Lower leg skin (tissue), 4 donors: Measurements from ENCODE around the gene FOXP1. TPM values are rescaled to one million over a fixed set of nuclear protein-coding genes. Genes with fewer than 3 reads are reported as not detected.

Experiments
- DNase-seq, 2 donors: peaks; one replicate each; pipeline ENCODE4 v3.0.0-alpha.2; 2019; ENCODE audit warnings: low spot score in 2 of 2
- H3K4me3 ChIP-seq: fragments of 200-600 bp; sonication (generic); 2 replicates; pipeline ENCODE4 v1.5.1; 2017; ENCODE audit warnings: mild to moderate bottlenecking, low read depth; ENCODE audit not compliant: poor library complexity, severe bottlenecking
- POLR2A ChIP-seq, 2 donors: fragments of 450-650 bp; IDR thresholded peaks; one replicate each; pipeline ENCODE4 v1.6.1; 2016 to 2017; ENCODE audit warnings: antibody characterized with exemption in 2 of 2, mild to moderate bottlenecking in 1 of 2, moderate library complexity in 1 of 2
- WGBS, 2 donors: methylation state at CpG; one replicate each; pipeline ENCODE4 v1.1.5; 2018; 5-methylcytosine and 5-hydroxymethylcytosine counted together
- intact Hi-C: fragments of 100-400 bp; cut with DNase I; formaldehyde crosslinking; loops from one replicate; pipeline ENCODE4 v1.15.0; 2023; ENCODE audit warnings: low total_unique reads
- total RNA-seq, 4 donors: library from RNA; depleted of rRNA; stranded (reverse); fragments of >200 nt; gene quantifications; one replicate each; pipeline ENCODE4 v1.1.0, GENCODE V29; 2016
- TF ChIP-seq, protein P1 (sequence below), 3 donors: fragments of 450-650 bp; IDR thresholded peaks; one replicate each; pipeline ENCODE4 v1.5.1; 2016; ENCODE audit warnings: antibody characterized with exemption in 3 of 3, mild to moderate bottlenecking in 3 of 3, moderate library complexity in 2 of 3

The FOXP1 gene
- total RNA-seq, 4 donors from 2014 or later = 46.6 to 66.6 (median 55.2) TPM

DNA sequence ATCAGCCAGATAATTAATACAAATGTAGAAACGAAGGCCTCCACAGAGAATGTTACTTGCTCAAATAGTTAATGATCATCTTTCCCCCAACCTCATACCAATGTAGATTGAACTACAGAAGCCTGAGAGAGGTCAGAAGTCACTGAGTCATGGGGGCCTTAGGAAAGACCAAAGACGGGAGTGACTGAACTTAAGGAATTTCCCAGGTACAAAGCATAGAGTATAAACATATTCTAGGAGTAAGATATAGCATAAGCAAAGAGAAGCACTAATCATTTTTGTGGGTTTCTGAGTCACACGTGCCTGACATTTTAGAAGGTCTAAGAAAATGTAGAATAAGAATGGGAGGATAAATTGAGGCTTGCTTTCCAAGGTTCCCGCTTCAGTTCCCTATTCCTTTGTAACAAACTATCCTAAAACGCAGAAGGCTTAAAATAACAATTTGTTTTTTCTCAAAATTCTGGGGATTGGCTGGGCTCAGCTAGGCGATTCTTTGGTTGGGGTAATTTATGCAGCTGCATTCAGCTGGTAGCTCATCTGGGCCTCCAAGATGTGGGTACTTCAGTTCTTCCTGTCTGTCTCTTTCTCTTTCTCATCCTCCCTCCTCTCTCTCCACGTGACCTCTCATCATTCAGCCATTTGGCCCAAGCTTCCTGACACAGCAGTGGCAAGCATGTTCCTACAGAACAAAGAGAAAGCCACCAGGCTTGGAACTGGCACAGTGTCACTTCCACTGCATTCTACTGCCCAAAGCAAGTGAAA is 422.6 kb downstream of the FOXP1 start:
- WGBS, 2 donors = 95 to 100% methylated on average over 7 of the region's 7 CpGs
- no peak for DNase-seq
- H3K4me3 ChIP-seq = no peak overlapping the region
- intact Hi-C loops = no loop called here
- no peak for TF ChIP-seq POLR2A (IDR thresholded peaks at IDR 0.05)
- TF ChIP-seq, protein P1, sequence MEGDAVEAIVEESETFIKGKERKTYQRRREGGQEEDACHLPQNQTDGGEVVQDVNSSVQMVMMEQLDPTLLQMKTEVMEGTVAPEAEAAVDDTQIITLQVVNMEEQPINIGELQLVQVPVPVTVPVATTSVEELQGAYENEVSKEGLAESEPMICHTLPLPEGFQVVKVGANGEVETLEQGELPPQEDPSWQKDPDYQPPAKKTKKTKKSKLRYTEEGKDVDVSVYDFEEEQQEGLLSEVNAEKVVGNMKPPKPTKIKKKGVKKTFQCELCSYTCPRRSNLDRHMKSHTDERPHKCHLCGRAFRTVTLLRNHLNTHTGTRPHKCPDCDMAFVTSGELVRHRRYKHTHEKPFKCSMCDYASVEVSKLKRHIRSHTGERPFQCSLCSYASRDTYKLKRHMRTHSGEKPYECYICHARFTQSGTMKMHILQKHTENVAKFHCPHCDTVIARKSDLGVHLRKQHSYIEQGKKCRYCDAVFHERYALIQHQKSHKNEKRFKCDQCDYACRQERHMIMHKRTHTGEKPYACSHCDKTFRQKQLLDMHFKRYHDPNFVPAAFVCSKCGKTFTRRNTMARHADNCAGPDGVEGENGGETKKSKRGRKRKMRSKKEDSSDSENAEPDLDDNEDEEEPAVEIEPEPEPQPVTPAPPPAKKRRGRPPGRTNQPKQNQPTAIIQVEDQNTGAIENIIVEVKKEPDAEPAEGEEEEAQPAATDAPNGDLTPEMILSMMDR (IDR thresholded peaks at IDR 0.05) = no peak

DNA sequence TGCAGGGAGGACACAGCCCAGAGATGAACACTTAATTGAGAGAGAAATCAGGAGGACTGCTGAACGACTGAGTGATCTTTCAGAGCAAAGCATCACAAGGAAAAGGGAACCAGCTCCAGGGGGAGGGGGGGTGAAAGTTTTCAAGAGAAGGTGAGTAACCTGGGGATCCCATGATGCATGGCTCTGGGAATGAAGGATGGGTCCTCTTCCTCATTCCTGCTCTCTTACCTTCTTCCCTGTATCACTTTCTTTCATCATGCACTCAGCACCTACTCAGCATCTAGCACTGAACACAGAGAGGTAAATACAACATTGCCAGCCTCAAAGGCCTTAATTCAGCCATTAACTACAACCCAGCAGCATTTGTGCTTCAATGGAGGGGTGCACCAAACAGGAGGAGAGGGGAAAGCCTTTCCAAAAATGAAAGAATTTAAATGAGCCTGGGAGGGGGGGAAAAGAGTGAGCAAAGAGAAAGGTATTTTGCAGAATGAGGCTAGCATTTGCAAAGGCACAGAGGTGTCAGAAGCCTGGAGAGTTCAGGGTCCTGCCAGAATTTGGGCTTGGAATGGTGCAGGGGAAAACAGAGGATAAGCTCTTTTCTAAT is 427.4 kb downstream of the FOXP1 start:
- no peak overlapping the region for H3K4me3 ChIP-seq
- WGBS, 2 donors = 47 to 69% methylated on average over 1 of the region's 1 CpG
- intact Hi-C loops = no loop called here
- TF ChIP-seq, protein P1 (IDR thresholded peaks at IDR 0.05) = no peak
- TF ChIP-seq POLR2A (IDR thresholded peaks at IDR 0.05) = no peak
- no peak for DNase-seq

DNA sequence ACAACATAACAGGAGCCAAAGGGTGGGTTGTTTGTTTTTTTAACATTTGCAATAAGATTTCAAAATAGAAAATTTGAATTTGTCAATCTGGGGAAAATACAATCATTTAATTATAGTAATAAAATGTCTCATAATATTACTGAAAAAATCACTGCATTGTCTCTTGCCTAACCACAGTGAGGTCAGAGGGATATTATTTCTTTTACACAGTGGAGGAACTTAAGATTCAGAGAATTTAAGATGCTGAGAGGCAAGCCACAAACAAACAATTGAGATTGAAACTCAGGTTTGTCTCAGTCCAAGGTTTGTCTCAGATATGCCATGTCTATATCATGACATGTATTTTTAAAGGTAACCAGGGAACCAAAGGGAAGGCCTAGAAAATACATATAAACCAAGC is 428.7 kb downstream of the FOXP1 start:
- no peak overlapping the region for H3K4me3 ChIP-seq
- TF ChIP-seq POLR2A (IDR thresholded peaks at IDR 0.05) = no peak
- TF ChIP-seq, protein P1 (IDR thresholded peaks at IDR 0.05) = no peak
- intact Hi-C loops = no loop called here
- DNase-seq = no peak

DNA sequence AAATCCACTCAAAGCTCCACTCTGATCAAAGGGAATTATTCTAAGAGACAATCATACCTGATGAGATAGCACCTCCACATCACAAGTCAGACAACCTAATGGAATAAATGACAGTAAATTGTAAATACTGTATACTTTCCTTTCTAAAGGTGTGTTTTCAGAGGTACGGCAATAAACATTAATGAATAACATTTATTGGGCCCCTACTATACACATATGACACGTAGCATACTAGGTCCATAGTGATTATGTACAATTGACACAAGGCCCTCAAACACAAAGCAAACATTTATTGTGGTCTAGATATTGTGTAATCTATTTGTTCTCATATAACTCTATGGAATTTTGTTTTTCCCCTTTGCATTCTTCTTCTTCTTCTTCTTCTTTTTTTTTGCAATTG is 429.8 kb downstream of the FOXP1 start:
- 93 to 94% methylated on average over 2 of the region's 2 CpGs for WGBS, 2 donors
- intact Hi-C loops = no loop called here
- TF ChIP-seq, protein P1 (IDR thresholded peaks at IDR 0.05) = no peak
- no peak for TF ChIP-seq POLR2A (IDR thresholded peaks at IDR 0.05)

DNA sequence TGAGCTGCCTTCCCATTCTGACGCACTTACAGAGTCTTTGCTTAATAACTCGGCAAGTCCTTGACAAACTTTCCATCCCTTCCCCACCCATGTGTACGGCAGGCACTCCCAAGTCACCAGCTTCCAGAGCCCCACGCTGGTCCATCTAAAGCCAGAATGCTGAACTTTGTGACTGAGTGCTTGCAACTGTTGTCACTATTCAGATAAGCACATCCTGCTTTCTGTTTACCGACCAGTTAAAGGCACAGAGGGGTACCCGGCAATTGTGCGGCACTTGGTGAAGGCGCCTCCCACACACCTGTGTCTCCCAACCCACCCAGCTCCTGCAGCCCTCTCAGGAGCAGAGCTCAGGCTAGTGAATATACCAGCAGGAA is 430.6 kb downstream of the FOXP1 start:
- 91 to 92% methylated on average over 8 of the region's 8 CpGs for WGBS, 2 donors
- TF ChIP-seq POLR2A (IDR thresholded peaks at IDR 0.05) = no peak
- TF ChIP-seq, protein P1 (IDR thresholded peaks at IDR 0.05) = no peak
- H3K4me3 ChIP-seq = no peak overlapping the region
- DNase-seq = no peak
- intact Hi-C loops = no loop called here

More for the DNA sequence above, 429.8 kb downstream of the FOXP1 start:
- DNase-seq = no peak
- no peak overlapping the region for H3K4me3 ChIP-seq
